NCI-H748 (cell line): ENCODE data around the gene MRPS9.

Experiments used
- DNase-seq: peaks from one replicate; lab custom pipeline; 2025; ENCODE audit not compliant: unreplicated experiment; lab: John Stamatoyannopoulos, UW

MRPS9 gene

GRCh38 chr2:105149272-105149671 is 111.4 kb downstream of the MRPS9 start:
- DNase-seq, result no peak
